OCI-LY1 (cell line): ENCODE data around the gene DTNBP1.

Source experiments
- H2AFZ ChIP-seq: fragments of 200-600 bp; sonication (generic), shearing (Covaris generic); 2 replicates; pipeline ENCODE4 v1.6.0; 2014; ENCODE audit warnings: antibody characterized with exemption, mild to moderate bottlenecking, low read length
- H3F3A ChIP-seq: fragments of 200-600 bp; sonication (generic), shearing (Covaris generic); 2 replicates; pipeline ENCODE4 v1.6.0; 2014; ENCODE audit warnings: mild to moderate bottlenecking, antibody characterized with exemption, low read length, moderate library complexity; ENCODE audit not compliant: insufficient read depth
- H3K27ac ChIP-seq: fragments of 200-600 bp; sonication (generic); 2 replicates; pipeline ENCODE4 v1.5.1; 2014; ENCODE audit warnings: low read length, mixed run types, mild to moderate bottlenecking, low read depth; ENCODE audit not compliant: poor library complexity, severe bottlenecking
- H3K27me3 ChIP-seq: fragments of 200-600 bp; sonication (generic); 2 replicates; pipeline ENCODE4 v1.6.0; 2014; ENCODE audit warnings: antibody characterized with exemption, mild to moderate bottlenecking, low read length, moderate library complexity; ENCODE audit not compliant: insufficient read depth
- H3K36me3 ChIP-seq: fragments of 200-600 bp; sonication (generic); 2 replicates; pipeline ENCODE4 v1.6.1; 2014; ENCODE audit warnings: mild to moderate bottlenecking, antibody characterized with exemption, low read length, moderate library complexity, mixed read lengths; ENCODE audit not compliant: insufficient read depth
- H3K4me1 ChIP-seq: fragments of 200-600 bp; sonication (generic); 2 replicates; pipeline ENCODE4 v1.5.1; 2014; ENCODE audit warnings: mild to moderate bottlenecking, low read length, moderate library complexity; ENCODE audit not compliant: insufficient read depth, severe bottlenecking
- H3K4me2 ChIP-seq: fragments of 200-600 bp; sonication (generic), shearing (Covaris generic); 2 replicates; pipeline ENCODE4 v1.6.1; 2014; ENCODE audit warnings: low read length
- H3K4me3 ChIP-seq: fragments of 200-600 bp; sonication (generic); 2 replicates; pipeline ENCODE4 v1.5.1; 2014; ENCODE audit warnings: low read length, low read depth, mild to moderate bottlenecking, mixed read lengths; ENCODE audit not compliant: poor library complexity, severe bottlenecking
- H3K79me2 ChIP-seq: fragments of 200-600 bp; shearing (Covaris generic); 2 replicates; pipeline ENCODE4 v1.6.1; 2016; ENCODE audit warnings: mixed run types, low read length, mixed read lengths; ENCODE audit not compliant: insufficient read depth
- H3K9ac ChIP-seq: fragments of 200-600 bp; sonication (generic), shearing (Covaris generic); 2 replicates; pipeline ENCODE4 v1.6.1; 2014; ENCODE audit warnings: mild to moderate bottlenecking, low read length, mixed read lengths
- H3K9me2 ChIP-seq: fragments of 200-600 bp; sonication (generic), shearing (Covaris generic); 2 replicates; pipeline ENCODE4 v1.6.1; 2014; ENCODE audit warnings: low read depth, mild to moderate bottlenecking, low read length, mixed read lengths
- H3K9me3 ChIP-seq: fragments of 200-600 bp; shearing (Covaris generic); 2 replicates; pipeline ENCODE4 v1.6.1; 2014; ENCODE audit warnings: low read length, mixed read lengths
- H4K20me1 ChIP-seq: fragments of 200-600 bp; sonication (generic), shearing (Covaris generic); 2 replicates; pipeline ENCODE4 v1.6.0; 2016; ENCODE audit warnings: mild to moderate bottlenecking, low read length; ENCODE audit not compliant: insufficient read depth
- EZH2 ChIP-seq: fragments of 200-600 bp; sonication (generic), shearing (Covaris generic); IDR thresholded peaks from 2 replicates; pipeline ENCODE4 v1.8.0; 2017; ENCODE audit warnings: borderline replicate concordance, mixed run types, mild to moderate bottlenecking, antibody characterized with exemption, low read length, moderate library complexity, mixed read lengths
- TF ChIP-seq, protein P1 (sequence below): fragments of 200-600 bp; sonication (generic), shearing (Covaris generic); IDR thresholded peaks from 2 replicates; pipeline ENCODE4 v1.5.1; 2017; ENCODE audit warnings: mild to moderate bottlenecking, antibody characterized with exemption, low read length, moderate library complexity, mixed read lengths

The DTNBP1 gene

DNA sequence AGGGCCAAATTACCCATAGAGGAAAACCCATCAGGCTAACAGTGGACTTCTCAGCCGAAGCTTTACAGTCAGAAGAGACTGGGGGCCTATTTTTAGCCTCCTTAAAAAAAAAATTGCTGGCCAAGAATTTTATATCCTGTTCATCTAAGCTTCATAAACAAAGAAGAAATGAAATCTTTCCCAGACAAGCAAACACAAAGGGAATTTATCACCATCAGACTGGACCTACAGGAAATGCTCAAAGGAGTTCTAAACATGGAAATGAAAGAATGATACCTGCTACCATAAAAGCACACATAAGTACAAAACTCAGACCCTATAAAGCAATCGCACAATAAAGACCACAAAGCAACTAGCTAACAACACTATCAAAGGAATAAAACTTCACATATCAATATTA is 19.3 kb downstream of the DTNBP1 start:
- peaks cover 11% of the 10 kb centered on the region for H3K9me3 ChIP-seq
- no peak overlapping the region for H2AFZ ChIP-seq
- H3K4me2 ChIP-seq: no peak overlapping the region
- no peaks in the 10 kb centered on the region for H3K4me1 ChIP-seq
- H3F3A ChIP-seq: no peaks in the 10 kb centered on the region
- H3K9ac ChIP-seq: no peak overlapping the region
- TF ChIP-seq EZH2: no peak
- TF ChIP-seq, protein P1, sequence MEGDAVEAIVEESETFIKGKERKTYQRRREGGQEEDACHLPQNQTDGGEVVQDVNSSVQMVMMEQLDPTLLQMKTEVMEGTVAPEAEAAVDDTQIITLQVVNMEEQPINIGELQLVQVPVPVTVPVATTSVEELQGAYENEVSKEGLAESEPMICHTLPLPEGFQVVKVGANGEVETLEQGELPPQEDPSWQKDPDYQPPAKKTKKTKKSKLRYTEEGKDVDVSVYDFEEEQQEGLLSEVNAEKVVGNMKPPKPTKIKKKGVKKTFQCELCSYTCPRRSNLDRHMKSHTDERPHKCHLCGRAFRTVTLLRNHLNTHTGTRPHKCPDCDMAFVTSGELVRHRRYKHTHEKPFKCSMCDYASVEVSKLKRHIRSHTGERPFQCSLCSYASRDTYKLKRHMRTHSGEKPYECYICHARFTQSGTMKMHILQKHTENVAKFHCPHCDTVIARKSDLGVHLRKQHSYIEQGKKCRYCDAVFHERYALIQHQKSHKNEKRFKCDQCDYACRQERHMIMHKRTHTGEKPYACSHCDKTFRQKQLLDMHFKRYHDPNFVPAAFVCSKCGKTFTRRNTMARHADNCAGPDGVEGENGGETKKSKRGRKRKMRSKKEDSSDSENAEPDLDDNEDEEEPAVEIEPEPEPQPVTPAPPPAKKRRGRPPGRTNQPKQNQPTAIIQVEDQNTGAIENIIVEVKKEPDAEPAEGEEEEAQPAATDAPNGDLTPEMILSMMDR: no peak
- no peaks in the 10 kb centered on the region for H3K27me3 ChIP-seq
- H3K79me2 ChIP-seq: peaks cover 15% of the 10 kb centered on the region
- no peaks in the 10 kb centered on the region for H3K9me2 ChIP-seq
- no peak overlapping the region for H3K4me3 ChIP-seq
- no peaks in the 10 kb centered on the region for H4K20me1 ChIP-seq
- no peak overlapping the region for H3K27ac ChIP-seq
- peaks cover 65% of the 10 kb centered on the region for H3K36me3 ChIP-seq

DNA sequence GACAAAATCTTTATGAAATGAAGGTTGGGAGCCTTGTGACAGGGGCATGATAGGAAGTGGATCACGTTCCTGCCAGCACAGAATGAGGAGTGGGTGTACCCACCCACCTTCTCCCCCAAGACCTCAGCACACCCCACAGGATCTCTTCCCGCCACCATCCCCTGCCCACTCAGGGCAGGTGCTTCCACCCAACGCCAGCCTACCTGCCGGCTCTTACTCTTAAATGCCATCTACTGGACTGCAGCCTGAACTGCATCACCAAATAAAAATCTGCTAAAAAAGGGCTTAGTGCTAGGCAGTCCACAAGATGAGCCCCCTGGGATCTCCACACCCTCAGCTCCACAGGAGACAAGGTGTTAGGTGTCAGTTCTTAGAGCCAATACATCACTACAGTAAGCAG is 20.6 kb downstream of the DTNBP1 start:
- H3F3A ChIP-seq: no peaks in the 10 kb centered on the region
- TF ChIP-seq, protein P1: peak; percentile 58; the same call in 1 of the 2 replicates
- TF ChIP-seq EZH2: no peak
- no peak overlapping the region for H3K27ac ChIP-seq
- H2AFZ ChIP-seq: no peak overlapping the region
- peaks cover 15% of the 10 kb centered on the region for H3K79me2 ChIP-seq
- H3K9me3 ChIP-seq: peaks cover 11% of the 10 kb centered on the region
- no peaks in the 10 kb centered on the region for H3K9me2 ChIP-seq
- H3K36me3 ChIP-seq: peaks cover 68% of the 10 kb centered on the region
- no peak overlapping the region for H3K9ac ChIP-seq
- no peaks in the 10 kb centered on the region for H3K27me3 ChIP-seq
- no peak overlapping the region for H3K4me3 ChIP-seq
- no peaks in the 10 kb centered on the region for H3K4me1 ChIP-seq
- H4K20me1 ChIP-seq: no peaks in the 10 kb centered on the region
- no peak overlapping the region for H3K4me2 ChIP-seq

DNA sequence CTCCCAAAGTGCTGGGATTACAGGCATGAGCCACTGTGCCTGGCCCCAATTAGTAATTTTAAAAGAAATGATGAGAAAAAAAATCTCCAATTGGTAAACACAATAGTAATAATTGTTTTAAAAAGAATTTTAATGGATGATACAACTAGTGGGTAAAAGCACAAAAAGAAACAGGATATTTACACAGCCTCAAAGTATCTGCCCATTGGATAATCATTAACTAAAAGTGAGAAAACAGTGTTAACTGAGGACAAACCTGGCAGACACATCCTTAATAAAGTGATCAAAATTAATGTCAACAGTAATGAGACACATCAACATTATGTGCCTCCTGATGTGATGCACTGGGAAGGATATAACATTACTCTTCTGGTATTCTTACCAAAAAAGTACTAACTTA is 24.5 kb downstream of the DTNBP1 start:
- no peak overlapping the region for H3K27ac ChIP-seq
- H3K9me3 ChIP-seq: peaks cover 8% of the 10 kb centered on the region
- H3F3A ChIP-seq: no peaks in the 10 kb centered on the region
- no peak for TF ChIP-seq EZH2
- TF ChIP-seq, protein P1: no peak
- no peaks in the 10 kb centered on the region for H3K4me1 ChIP-seq
- H2AFZ ChIP-seq: no peak overlapping the region
- no peaks in the 10 kb centered on the region for H3K27me3 ChIP-seq
- H3K4me3 ChIP-seq: no peak overlapping the region
- H3K36me3 ChIP-seq: peaks cover 80% of the 10 kb centered on the region
- H3K9ac ChIP-seq: no peak overlapping the region
- H3K9me2 ChIP-seq: no peaks in the 10 kb centered on the region
- H4K20me1 ChIP-seq: no peaks in the 10 kb centered on the region
- no peak overlapping the region for H3K4me2 ChIP-seq
- no peaks in the 10 kb centered on the region for H3K79me2 ChIP-seq
